ENCODE results near the gene KAT7.

Gene KAT7

DNA sequence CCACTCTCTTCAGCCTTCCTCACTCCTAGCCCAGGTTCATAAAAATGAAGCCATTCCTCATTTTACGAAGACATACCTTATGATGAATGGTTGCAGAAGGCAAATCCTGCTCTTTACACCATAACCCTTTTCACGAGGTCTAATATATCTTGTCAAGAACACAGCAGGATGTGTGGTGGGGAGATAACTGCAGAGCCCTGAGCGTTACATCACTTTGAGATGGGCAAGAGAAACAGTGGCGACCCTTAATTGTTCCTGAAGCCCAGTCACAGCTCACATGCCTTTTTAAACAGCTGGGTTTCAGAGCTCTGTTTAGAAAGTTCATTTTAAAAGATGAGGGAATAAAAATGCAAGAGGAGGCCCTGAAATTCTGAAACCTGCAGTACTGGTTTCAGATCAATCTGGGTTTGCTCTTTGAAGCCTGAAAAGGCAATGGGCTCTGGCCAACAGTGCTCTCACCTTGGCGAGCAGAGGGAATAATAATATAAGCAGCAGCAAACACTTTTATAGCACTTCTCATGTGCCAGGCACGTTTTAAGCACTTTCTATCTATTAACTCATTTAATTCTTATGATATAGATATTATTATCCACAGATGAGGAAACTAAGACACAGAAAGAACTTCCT is 27.4 kb upstream of the KAT7 start:
- no peak for DNase-seq

DNA sequence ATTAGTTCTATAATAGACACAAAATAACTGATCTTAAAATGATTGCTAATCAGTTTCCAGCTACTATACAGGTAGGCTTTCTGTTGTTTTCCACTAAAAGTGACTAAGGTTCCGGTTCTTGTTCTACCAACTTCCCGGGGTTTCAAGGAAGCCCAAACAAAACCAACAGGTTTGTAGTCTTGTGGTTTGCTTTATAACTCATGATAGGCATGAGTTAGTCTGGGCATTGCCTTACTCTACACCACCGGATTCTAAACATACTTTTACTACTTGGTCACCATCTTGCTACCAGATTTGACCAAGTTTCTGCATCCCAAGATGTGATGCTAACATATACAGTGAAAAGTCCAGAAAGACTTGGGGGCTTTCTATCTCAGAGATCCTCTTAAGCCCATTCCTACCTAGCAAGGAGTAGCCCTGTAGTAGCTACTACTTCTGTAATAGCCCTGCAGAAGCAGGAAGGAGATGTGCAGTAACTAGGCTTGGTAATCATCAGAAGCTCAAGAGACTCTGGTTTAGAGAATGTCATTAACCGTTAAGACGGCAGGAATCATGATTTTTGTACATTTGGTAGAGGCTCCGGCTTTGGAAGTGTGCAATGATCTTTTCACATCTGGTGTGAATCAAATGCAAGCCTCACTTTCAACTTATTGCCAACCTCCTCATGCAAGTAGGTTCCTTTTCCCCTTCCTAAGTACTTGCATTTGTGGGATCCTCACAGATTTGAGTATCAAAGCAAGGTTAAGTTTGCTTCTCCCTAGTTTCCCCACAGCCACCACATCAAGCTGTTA is 26.1 kb upstream of the KAT7 start:
- no peak for DNase-seq

DNA sequence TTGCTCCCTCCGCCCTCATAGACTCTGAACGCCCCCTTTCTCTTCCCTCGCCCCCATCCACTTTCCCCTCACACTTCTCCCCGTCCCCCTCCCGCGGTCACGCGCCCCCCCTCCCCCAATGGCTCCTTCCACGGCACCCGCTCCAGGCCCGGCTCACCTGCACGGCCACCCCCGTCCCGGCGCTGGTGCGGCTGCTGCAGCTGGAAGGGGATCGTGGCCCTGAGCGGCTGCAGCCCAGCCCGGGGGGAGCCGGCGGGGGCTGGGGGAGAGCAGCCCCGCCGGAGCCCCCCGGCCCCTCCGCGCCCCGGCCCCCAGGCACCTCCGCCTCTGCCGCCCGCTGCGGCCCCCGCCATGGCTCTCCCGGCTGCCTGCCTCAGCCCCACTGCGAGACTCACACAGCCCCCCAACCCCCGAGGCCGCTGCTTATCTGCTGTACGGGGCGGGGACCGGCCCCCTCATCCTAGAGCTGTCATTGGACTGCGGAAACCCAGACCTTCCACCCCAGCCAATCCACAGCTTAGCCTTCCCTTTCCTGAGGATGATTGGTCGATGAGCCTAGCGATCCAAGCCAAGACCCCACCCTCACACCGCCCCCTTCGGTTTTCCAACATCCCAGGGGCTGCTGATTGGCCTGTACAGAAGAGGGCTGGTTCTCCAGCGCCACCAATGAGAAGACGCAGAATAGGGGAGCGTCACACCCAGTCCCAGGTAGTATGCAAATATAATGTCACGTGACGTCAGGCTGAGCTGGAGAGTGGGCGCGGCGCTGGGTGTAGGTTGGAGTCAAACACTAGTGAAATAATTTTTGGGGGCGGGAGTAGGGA is 24.5 kb upstream of the KAT7 start, which contains the start of gene FAM117A:
FAM117A (minus strand) TSS at position 397 of the 824 bp plus-strand sequence; CDS start at position 353, 44 bp downstream.
- peak; percentile 93 to 98 for DNase-seq

DNA sequence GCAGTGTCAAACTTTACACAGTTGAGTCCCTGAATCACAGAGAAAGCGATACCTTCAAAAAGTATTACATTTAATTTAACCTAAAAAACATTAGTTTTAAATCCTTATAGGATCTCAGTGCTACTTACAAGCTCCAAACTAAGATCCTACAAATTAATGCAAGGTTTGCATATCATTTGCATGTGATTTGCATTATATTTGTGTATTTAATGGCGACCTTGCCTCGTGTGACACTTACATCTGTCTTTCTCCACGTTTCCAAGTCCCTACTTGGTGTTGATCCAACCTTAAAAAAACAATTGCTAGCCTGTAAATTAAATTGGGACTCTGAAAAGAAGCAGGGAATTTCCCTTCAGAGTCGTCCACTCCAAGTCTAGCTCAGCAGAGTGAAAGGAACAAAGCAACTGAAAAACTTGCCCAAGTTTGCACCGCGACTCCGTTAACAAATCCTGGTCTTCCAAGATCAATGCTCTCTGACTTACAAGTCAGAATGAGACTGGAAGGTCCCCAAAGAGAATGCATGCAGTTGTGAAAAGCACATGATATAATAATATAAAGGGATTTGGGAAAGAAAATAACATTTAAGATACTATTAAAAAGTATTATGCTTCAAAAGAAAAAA is 23.8 kb upstream of the KAT7 start:
- no peak for DNase-seq

DNA sequence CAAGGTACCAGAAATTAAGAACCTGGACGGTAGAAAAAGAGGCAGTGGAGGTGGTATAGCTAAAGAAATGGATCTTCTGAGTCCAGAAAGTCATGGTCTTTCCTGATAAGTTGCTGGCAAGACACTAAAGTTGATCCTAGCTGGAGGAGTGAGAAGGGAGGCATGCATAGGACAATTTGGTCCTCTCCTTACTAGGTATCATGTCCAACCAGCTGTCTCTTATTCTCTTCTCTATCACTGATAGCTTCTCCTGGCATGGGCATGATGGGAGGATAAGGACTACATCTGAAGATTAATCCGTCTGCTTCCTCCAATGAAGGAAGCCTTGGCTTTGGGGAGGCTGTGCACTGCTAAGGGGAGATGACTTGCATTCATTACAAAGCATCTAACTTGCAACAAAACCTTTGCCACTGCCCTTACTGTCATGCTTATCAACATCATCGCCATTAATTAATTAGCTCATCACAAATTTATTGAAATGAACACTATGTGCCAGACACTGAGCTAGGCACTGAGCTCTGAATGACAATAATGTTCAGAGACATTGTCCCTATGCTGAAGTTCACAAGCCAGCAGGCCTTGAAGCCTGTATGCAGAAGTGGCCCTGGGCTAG is 21.5 kb upstream of the KAT7 start:
- DNase-seq: no peak

DNA sequence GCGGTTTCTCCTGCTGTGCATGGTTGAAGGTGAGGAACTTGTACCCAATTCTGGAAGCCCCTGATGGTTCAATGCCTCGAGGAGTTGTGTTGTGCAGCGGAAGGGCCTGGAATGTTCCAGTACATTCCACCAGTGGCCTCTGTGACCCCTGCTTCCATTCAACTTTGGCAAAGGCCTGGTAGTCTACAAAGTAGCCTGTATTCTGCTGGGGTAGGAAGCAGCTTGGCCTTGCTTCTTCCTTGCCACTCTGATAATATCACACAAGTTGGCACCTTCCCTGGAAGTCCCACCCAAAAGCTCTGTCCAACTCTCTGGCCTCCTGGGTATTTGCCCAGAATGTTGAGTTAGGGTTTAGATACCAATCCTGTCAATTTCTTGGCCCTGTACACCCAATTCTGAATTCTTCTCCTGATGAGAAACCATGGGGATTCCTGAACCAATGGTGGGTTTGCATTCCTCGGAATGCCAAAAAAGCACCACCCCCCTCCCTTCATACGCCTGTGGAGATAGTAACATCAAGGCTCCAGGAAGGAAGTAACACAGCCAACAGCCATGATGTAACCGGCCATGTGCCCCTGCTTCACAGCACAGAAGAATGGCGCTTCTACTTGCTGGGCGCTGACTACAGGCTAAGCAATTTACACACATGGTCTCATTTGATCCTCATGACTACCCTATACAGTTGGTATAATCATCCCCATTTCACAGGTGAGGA is 12.8 kb upstream of the KAT7 start:
- no peak for DNase-seq

DNA sequence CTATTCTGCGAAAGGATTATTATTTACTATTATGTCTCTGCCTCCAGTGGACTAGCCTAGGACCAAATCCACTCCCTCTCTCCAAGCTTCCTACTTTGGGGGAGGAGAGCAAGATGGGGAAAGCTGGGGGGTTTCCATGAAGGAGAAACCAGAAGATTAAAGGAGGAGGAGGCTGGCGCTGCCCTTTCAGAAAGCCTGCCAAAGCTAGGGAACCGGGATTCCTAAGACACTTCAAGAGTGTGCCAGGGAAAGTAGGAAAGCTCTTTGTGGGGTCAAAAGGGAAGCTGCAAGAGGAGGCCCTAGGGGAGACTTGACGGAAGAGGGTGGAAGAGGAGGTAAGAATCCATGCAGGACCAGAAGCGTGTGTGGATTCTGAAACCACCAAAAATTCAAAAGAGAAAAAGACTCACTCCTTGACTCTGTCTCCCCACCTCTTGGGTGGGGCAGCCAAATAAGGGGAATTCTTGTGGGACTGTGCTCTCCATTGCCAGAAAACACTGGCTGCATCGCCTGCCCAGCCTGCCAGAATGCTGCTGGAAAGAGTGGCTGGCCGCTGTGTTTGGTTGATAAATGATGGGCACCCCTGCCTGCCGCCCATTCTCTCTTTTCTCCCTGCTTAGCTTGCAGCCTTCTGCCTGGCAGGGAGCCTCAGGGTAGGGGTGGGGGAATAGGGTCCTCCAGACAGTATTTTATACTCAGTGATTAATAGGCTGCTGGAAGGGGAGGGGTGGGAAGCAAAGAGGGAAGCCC is 11.8 kb upstream of the KAT7 start:
- DNase-seq: no peak

DNA sequence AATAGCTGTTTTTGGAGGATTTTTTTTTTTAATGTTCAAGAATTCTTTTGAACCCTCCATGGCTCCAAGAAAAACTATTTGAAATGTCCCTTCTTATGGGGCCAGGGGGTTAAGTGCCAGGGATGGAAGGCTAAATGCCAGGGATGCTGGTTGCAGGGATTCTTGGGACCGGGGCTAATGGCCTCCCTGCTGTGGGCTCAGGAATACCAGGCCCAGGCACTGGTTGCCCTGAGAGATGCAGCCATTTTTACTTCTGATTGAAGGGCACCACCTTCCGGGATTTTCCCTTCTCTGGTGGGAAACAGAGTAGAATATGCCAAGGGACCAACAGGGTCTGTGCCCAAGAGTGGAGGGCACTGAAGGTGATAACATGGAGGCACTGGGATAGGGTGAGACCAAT is 10.9 kb upstream of the KAT7 start:
- DNase-seq: no peak

DNA sequence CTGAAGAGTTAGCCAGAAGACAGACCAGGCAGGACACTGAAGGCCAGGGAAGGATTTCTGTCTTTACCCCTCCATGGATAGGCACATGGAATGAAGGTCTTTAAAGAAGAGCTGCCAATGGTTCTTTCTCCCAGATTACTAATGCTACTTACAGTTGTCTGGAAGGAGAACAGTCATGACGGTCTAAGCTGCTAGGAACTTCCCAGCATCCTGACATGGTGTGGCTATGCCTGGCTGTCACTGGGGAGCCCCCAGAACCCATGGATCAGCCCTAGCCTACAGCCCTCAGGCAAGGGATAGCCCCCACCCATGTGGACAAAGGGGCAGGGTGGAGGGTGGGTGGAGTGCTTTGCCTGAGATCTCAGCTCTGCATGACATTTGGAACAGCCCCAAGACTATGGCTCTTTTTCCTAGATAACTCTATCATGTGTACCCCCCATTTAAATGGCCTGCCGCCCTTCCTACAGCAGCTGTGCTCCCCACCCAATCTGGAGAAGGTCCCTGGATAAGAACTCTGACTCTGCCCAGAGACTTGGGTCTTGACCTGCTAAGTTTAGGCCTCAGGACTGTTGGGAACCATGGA is 9.2 kb upstream of the KAT7 start:
- no peak for DNase-seq

DNA sequence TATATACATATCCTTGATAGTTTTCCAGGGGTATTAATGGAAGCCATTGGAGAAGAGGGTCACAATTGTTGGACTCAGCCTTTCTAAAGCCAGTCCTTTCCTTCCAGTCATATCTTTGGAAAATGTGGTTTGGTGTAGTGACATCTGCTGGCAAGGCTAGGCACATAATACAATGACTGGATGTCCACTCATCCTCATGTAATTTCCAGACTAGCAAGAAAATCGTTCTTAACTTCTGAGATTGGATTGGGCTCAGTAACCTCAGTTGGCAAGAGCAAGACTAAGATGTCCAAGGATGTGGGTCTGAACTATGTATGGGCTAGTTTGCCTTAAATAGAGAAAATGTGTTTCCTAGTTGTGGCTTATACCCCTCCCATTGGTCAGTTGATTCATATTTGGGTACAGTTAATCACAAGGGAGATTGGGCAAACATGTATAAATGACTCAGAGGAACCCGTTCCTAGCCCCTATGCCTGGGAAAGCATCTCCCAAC is 8.7 kb upstream of the KAT7 start:
- DNase-seq: peak in 1 of 2 experiments; percentile 40

DNA sequence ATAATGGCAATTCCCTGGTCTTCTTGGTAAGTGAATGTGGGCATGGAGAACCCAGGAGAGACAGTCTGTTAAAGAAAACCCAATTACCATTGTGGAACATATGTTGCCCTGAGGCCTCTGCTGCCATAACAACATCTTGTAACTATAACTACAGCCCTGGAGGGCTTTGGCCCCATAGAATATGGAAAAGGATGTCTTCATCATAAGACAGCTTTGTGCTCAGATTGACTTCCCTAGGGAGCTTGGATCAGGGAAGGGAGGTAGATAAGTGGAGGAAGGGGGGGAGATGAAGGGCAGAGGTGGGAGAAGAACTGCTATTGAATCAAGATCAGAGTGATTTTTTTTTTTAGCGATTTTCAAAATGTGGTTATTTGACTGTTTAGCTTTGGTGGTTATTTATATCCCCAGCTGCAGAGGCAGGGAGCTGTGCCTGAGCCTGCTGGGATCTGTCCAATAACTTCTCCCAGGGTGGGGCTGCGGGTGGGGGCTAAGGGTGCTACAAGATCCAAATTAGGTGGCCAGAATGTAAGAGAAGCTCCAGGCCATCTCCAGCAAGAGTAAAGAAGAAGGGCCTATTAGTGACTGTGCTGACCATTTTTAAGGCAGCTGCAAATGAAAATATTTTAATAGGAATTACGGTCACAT is 5.3 kb upstream of the KAT7 start:
- no peak for DNase-seq

DNA sequence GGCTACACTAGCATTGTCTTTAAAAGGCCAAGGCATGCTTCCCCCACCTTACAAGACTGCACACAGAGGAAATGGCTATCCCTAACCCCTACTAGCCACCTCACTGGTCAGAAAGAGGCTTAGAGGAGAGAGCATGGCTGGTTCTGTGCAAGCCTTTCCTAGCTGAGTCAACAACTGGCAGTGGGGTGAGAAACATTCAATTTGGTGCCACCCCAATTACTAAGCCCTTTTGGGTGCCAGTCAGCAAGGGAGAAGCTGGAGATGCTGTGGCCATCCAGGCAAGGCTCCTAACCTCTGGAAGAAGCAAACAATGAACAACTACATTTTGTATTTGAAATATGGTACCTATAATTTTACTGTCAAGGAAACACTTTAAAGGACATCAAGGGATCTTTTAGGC is 4.7 kb upstream of the KAT7 start:
- DNase-seq: no peak

DNA sequence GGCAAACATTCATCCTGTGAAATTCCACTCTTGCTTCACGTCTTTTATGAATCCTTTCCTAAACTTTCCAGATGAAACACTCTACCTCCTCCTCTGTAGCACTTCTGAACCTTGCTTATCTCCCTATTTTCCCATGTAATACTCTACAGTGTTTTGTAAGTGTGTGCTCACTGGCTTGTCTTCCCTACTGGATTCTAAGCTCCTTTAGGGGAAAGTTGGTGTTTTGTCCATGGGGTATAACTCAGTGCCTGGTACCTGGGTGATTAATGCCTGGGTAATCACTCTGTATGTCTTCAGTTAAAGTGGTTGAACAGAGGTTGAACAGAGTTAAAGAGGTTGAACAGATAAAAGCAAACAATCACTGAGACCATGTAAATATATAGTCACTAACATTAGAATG is 3.8 kb upstream of the KAT7 start:
- no peak for DNase-seq

DNA sequence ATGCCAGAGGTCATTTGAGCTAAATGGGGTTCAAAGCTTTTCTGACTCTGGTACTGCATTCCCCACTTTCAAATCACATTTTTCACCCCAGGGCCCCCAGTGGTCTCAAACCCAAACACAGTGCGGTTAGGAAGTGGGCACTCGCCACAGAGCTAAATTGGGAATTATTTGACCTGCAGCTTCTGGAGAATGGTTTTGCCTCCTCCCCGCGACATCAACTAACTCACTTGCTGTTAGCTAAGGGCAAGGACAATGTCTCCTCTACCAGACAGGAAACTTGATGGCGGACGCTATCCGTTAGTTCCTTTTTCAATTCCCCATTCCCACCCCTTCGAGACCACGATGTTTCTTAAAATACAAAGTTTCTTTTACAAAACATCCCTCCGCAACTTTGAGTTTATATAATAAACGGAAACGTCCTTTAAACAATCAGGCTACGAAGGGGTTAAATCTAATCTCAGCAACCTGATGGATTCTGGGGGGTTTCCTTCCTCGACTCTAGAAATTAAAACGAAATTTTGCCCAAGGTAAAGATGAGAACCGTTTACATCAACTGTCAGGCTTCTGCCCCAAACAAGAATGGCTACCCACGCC is 500 bp upstream of the KAT7 start:
- DNase-seq: peak in 1 of 2 experiments; percentile 37

DNA sequence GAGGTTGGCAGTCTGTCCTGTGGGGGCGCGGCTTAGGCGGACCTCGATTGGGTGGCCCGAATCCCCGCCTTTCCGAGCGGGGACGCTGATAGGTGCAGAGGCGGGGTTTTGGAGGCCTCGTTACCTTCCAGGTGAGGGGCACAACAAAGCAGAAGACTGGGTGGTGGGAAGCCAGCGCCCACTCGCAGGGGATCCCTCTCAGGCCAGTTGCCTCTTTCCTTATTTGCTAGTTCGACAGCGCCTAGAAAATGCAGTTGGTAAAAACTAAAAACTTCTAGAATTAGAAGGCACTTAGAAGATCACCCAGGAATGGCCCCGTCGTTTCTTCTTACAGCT is 730 bp downstream of the KAT7 start:
- DNase-seq: no peak

DNA sequence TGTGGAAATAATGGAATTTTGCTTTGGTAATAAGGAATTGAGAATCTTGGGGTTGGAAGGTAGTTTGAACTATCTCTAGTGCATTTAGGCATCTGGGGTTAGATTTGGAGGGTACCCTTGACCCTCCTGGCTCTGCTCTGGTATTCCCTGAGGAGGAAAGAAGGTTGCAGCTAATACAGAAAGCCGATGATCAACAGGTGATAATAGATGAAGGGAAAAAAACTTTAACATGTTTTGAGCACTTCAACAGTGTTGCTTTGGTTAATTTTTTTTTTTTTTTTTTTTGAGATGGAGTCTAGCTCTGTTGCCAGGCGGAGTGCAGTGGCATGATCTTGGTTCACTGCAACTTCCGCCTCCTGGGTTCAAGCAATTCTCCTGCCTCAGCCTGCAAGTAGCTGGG is 4.8 kb downstream of the KAT7 start:
- DNase-seq: no peak

DNA sequence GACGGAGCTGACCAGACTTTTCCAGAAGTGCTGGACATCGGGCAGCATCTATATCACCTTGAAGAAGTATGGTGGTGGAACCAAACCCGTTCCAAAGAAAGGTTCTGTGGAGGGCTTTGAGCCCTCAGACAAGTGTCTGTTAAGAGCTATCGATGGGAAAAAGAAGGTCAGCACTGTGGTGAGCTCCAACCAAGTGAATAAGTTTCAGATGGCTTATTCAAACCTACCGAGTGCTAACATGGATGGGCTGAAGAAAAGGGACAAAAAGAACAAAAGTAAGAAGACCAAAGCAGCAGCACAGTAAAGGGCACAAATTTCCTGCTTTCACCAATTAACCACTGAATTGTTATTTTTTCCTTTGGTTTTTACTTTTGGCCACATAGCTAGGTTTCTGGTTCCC is 6.9 kb downstream of the KAT7 start:
- DNase-seq: no peak

DNA sequence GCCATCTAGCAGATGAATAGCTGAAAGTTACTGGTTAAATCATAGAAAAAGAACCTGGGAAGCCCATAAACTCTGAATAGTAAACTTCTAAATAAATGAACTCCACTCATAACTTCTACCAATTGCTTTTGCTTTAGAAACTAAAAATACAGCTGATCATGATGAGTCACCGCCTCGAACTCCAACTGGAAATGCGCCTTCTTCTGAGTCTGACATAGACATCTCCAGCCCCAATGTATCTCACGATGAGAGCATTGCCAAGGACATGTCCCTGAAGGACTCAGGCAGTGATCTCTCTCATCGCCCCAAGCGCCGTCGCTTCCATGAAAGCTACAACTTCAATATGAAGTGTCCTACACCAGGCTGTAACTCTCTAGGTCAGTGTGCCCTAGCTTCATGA is 9.7 kb downstream of the KAT7 start:
- DNase-seq: no peak

DNA sequence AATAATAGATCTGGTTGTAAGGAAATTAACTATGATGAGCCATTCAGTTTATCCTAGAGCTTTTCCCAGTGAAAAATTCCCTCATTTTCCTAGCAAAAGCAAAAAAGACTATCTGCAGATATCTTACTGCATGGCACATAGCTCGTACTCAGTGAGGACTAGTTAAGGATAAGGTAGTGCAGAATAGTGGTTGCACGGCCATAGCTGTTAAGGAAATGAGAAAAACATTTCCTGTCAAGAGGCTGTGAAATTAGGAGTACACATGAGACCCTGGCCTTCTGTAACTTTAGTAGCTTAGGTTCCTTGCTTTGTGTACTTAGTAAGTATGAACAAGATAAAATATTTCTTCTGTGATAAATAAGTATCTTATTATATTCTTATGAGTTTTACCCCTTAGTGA is 10.3 kb downstream of the KAT7 start:
- no peak for DNase-seq

DNA sequence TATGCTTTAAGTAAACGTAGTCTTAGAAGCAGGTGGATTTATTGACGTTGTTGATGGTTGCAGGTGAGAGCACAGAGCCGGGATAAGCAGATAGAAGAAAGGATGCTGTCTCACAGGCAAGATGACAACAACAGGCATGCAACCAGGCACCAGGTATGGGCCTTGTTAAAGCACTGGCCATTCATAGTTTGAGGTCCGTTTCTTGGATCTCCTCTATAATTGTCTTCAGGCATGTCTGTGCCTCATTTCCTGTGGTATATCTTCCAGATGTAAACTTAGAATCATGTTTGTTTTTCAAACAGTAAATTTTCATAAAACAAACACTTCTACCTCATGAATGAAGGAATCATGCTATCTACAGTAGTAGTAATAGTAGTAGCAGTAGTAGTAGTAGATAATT is 20.6 kb downstream of the KAT7 start:
- DNase-seq: no peak

Data from SW 1271 (cell line).